ENCODE measurements around the gene ZP1.

The ZP1 gene

DNA sequence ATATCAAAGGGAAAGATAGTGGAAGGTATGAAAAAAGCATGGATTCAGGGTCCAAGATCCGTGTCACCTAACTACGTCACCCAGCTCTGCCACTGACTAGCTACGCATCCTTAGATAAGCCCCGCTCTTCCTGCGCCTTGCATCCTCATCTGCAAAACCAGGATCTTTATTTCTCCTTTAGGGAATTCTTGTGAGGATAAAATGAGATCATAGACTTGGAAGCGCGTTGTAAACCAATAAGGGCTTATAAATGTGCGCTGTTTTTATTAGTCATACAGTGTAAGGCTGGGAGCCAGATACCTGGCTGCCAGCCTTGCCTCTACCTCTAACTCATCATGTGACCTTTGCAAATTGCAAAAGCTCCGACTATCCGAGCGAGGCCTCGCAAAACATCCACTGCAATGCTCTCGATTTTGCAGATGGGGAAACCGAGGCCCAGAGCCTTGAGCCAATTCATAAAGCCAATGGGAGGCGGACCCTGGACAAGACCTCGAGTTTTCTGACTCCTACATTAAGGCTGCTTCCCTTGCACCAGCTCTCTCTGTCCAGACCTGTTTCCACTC is 38.3 kb downstream of the ZP1 start (continued):
- TF ChIP-seq ZSCAN18 (tag by site-specific recombination; IDR thresholded peaks at IDR 0.05) (no peak), ZNF174 (tag by site-specific recombination; IDR thresholded peaks at IDR 0.05) (no peak), ZNF692 (tag by site-specific recombination; IDR thresholded peaks at IDR 0.05) (no peak), ZNF169 (tag by site-specific recombination; IDR thresholded peaks at IDR 0.05) (no peak), ZNF423 (tag by site-specific recombination; IDR thresholded peaks at IDR 0.05) (no peak), ZNF146 (tag by site-specific recombination; IDR thresholded peaks at IDR 0.05) (no peak), ZNF488 (tag by site-specific recombination; IDR thresholded peaks at IDR 0.05) (no peak), GFI1B (tag by site-specific recombination; IDR thresholded peaks at IDR 0.05) (no peak), ZNF639 (tag by site-specific recombination; IDR thresholded peaks at IDR 0.05) (no peak), ZNF138 (tag by site-specific recombination; IDR thresholded peaks at IDR 0.05; ENCODE audit: borderline replicate concordance) (no peak), ZNF843 (tag by site-specific recombination; IDR thresholded peaks at IDR 0.05) (no peak), ZNF433 (tag by site-specific recombination; IDR thresholded peaks at IDR 0.05; ENCODE audit: low read depth) (no peak)
- TF ChIP-seq, protein P1, sequence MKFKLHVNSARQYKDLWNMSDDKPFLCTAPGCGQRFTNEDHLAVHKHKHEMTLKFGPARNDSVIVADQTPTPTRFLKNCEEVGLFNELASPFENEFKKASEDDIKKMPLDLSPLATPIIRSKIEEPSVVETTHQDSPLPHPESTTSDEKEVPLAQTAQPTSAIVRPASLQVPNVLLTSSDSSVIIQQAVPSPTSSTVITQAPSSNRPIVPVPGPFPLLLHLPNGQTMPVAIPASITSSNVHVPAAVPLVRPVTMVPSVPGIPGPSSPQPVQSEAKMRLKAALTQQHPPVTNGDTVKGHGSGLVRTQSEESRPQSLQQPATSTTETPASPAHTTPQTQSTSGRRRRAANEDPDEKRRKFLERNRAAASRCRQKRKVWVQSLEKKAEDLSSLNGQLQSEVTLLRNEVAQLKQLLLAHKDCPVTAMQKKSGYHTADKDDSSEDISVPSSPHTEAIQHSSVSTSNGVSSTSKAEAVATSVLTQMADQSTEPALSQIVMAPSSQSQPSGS (tag by site-specific recombination; IDR thresholded peaks at IDR 0.05; ENCODE audit: low read depth), result peak; percentile 86

DNA sequence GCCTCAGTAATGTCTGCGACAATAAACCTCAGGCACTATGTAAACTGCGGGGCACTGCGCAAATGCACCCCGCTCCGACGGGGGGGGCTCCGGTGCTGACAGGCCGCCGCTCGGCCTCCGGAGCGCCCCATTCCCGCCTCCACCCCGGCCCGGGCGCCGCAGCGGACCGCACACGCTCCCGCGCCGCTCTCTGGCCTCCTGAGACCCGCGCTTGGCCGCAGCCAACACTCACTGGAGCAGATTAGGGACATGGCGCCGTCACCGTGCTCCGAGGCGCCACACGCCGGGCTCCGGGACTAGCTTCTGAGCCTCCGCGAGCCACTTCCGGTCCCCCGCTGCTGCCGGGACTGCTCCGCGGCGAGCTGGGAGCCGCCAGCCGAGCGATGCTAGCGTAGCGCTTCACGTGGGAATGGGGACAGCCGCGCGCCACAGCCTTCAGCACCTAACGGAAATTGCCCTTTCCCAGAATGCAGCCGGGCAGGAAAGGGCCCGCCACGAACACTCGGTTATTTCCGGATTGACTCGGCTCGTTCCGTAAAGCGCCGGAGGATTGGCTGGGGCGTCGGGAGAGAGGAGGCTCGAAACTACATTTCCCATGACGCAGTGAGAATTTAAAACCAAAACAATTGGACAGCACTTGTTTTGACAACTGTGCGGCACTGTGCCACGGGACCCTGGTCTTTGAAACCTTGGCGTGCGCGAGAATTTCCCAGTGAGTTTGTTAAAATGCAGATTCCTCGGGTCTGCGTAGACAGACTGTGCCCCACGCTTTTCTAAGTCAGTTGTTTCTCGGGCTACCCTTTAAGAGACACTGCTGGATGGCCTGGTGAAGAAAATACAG is 39.0 kb downstream of the ZP1 start, which contains the start of gene PRPF19:
Gene PRPF19 (minus strand): TSS at position 454 of the 841 bp plus-strand sequence. CDS start 203 bp downstream, at position 251.
- ChIA-PET POLR2A (interaction anchor here (0.8 to 2.8 kb wide), 7 partner anchors 9 to 20 kb away, joined by 3 to 36 read pairs (median 5); partner anchors contain the start of genes TMEM109 and TMEM132A), CTCF (interaction anchor here (2.9 kb wide), 1 partner anchor 75 kb away, joined by 19 read pairs; no protein-coding TSS in a partner anchor)
- no peaks in the 10 kb centered on the region; the same call in 1 of the 2 replicates for H3K4me1 ChIP-seq (ENCODE audit: control insufficient read depth, insufficient read depth, low read length)
- H3K36me3 ChIP-seq (ENCODE audit: control insufficient read depth in 2 of 2, insufficient read depth in 1 of 2, low read length in 2 of 2), result peaks cover 0 to 35% of the 10 kb centered on the region in 2 experiments; a peak in 1 of 3 replicates
- no peaks in the 10 kb centered on the region for H3K9me3 ChIP-seq (ENCODE audit: control insufficient read depth, insufficient read depth, low read depth, low read length)
- peak within 1 kb of the TSS; percentile 88 for H3K4me3 ChIP-seq (ENCODE audit: low read depth, low read length)
- H3K27ac ChIP-seq (ENCODE audit: extremely low read depth, low read depth, low read length), result peak within 1 kb of the TSS; percentile 84
- TF ChIP-seq, protein P2, sequence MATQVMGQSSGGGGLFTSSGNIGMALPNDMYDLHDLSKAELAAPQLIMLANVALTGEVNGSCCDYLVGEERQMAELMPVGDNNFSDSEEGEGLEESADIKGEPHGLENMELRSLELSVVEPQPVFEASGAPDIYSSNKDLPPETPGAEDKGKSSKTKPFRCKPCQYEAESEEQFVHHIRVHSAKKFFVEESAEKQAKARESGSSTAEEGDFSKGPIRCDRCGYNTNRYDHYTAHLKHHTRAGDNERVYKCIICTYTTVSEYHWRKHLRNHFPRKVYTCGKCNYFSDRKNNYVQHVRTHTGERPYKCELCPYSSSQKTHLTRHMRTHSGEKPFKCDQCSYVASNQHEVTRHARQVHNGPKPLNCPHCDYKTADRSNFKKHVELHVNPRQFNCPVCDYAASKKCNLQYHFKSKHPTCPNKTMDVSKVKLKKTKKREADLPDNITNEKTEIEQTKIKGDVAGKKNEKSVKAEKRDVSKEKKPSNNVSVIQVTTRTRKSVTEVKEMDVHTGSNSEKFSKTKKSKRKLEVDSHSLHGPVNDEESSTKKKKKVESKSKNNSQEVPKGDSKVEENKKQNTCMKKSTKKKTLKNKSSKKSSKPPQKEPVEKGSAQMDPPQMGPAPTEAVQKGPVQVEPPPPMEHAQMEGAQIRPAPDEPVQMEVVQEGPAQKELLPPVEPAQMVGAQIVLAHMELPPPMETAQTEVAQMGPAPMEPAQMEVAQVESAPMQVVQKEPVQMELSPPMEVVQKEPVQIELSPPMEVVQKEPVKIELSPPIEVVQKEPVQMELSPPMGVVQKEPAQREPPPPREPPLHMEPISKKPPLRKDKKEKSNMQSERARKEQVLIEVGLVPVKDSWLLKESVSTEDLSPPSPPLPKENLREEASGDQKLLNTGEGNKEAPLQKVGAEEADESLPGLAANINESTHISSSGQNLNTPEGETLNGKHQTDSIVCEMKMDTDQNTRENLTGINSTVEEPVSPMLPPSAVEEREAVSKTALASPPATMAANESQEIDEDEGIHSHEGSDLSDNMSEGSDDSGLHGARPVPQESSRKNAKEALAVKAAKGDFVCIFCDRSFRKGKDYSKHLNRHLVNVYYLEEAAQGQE (tag by site-specific recombination; IDR thresholded peaks at IDR 0.05), result peak; percentile 26
- peak; percentile 43; the same call in 1 of the 2 replicates for TF ChIP-seq ZIC2 (tag by site-specific recombination; IDR thresholded peaks at IDR 0.05)
- TF ChIP-seq, protein P3, sequence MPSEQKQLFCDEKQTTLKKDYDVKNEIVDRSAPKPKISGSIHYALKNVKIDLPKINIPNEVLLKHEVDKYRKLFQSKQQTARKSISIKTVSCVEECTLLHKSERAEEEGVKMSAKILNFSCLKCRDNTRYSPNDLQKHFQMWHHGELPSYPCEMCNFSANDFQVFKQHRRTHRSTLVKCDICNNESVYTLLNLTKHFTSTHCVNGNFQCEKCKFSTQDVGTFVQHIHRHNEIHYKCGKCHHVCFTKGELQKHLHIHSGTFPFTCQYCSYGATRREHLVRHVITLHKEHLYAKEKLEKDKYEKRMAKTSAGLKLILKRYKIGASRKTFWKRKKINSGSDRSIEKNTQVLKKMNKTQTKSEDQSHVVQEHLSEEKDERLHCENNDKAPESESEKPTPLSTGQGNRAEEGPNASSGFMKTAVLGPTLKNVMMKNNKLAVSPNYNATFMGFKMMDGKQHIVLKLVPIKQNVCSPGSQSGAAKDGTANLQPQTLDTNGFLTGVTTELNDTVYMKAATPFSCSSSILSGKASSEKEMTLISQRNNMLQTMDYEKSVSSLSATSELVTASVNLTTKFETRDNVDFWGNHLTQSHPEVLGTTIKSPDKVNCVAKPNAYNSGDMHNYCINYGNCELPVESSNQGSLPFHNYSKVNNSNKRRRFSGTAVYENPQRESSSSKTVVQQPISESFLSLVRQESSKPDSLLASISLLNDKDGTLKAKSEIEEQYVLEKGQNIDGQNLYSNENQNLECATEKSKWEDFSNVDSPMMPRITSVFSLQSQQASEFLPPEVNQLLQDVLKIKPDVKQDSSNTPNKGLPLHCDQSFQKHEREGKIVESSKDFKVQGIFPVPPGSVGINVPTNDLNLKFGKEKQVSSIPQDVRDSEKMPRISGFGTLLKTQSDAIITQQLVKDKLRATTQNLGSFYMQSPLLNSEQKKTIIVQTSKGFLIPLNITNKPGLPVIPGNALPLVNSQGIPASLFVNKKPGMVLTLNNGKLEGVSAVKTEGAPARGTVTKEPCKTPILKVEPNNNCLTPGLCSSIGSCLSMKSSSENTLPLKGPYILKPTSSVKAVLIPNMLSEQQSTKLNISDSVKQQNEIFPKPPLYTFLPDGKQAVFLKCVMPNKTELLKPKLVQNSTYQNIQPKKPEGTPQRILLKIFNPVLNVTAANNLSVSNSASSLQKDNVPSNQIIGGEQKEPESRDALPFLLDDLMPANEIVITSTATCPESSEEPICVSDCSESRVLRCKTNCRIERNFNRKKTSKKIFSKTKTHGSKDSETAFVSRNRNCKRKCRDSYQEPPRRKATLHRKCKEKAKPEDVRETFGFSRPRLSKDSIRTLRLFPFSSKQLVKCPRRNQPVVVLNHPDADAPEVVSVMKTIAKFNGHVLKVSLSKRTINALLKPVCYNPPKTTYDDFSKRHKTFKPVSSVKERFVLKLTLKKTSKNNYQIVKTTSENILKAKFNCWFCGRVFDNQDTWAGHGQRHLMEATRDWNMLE (tag by site-specific recombination; conservative IDR thresholded peaks at IDR 0.05; ENCODE audit: low read depth), result 0 out of 2 replicates have a peak, but pooled peaks have one; percentile 30
- 0 out of 2 replicates have a peak, but pooled peaks have one; percentile 27 for TF ChIP-seq YY1 (tag by site-specific recombination; IDR thresholded peaks at IDR 0.05)
- peak; percentile 74 for TF ChIP-seq ZNF335 (tag by site-specific recombination; conservative IDR thresholded peaks at IDR 0.05)

Measured in HEK293 (cell line).